OCI-M1 (cell line): Measurements from ENCODE around the gene PRRT3.
"Not testable (repeated sequence)": the region's sequence is repeated elsewhere in the genome, so short reads cannot be mapped to it uniquely, and the experiment has no call there.

Source experiments
- DNase-seq: peaks from one replicate; lab custom pipeline; 2025; lab: John Stamatoyannopoulos, UW

PRRT3 gene

GRCh38 chr3:9947025-9947995 lies 4.9 kb downstream of the PRRT3 start:
- no peak for DNase-seq

- DNase-seq, result peak; percentile 81
Measured at GRCh38 chr3:9946112-9947024, 5.8 kb downstream of the PRRT3 start.

GRCh38 chr3:9945358-9945757 lies 6.8 kb downstream of the PRRT3 start:
- no peak for DNase-seq

GRCh38 chr3:9944271-9944670 lies 7.9 kb downstream of the PRRT3 start:
- no peak for DNase-seq

- DNase-seq, result no peak
Measured at GRCh38 chr3:9942934-9943690, 9.1 kb downstream of the PRRT3 start.

- no peak for DNase-seq
Measured at GRCh38 chr3:9942164-9942563, 10.0 kb downstream of the PRRT3 start.

GRCh38 chr3:9940746-9941145 lies 11.5 kb downstream of the PRRT3 start:
- no peak for DNase-seq

- not testable (repeated sequence) for DNase-seq
Measured at GRCh38 chr3:9939906-9940305, 12.3 kb downstream of the PRRT3 start.

- no peak for DNase-seq
Measured at GRCh38 chr3:9938966-9939365, 13.2 kb downstream of the PRRT3 start.

GRCh38 chr3:9937486-9938238 lies 14.5 kb downstream of the PRRT3 start:
- no peak for DNase-seq

GRCh38 chr3:9935966-9936510 lies 16.2 kb downstream of the PRRT3 start:
- no peak for DNase-seq

- DNase-seq, result no peak
Measured at GRCh38 chr3:9934993-9935392, 17.2 kb downstream of the PRRT3 start.

- DNase-seq, result peak; percentile 85
Measured at GRCh38 chr3:9934235-9934621, 18.0 kb downstream of the PRRT3 start.

- DNase-seq, result peak; percentile 99
Measured at GRCh38 chr3:9933561-9934234, 18.5 kb downstream of the PRRT3 start, which contains the start of gene CRELD1. TSS of gene CRELD1 (plus strand) at chr3:9933834. CDS start at chr3:9934439, 605 bp downstream.

GRCh38 chr3:9932843-9933560 lies 19.2 kb downstream of the PRRT3 start:
- DNase-seq, result peak; percentile 92

- no peak for DNase-seq
Measured at GRCh38 chr3:9932535-9932842, 19.7 kb downstream of the PRRT3 start.

GRCh38 chr3:9930804-9931418 lies 21.3 kb downstream of the PRRT3 start:
- DNase-seq, result peak; percentile 47

- DNase-seq, result no peak
Measured at GRCh38 chr3:9928158-9928557, 24.1 kb downstream of the PRRT3 start.
